ENCODE results near the gene AQP12B.

Gene AQP12B

DNA sequence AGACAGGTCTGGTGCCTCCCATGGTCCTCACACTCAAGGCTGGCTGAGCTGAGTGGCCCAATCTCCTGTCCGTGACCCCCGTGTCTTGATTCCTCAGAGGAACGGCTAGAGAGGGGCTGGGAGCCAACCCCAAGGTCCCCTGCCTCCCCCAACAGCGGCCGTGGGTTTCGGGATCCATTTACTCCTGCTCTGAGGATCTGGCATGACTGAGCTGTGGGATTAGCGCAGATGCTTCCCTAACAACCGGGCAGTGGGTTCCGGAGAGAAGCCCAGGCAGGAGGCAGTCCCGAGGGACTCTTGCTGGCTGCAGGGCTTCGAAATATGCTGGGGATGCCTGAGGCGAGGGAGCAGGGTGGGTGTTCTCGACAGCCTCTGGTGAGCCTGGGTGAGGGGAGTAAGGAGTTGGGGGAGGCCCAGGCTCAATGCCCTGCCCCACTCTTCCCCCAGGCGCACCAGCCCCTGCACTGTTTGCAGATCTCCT lies 38.5 kb downstream of the AQP12B start:
- Histone ChIP-seq H3K9ac (ENCODE audit: low read length) (no peak overlapping the region), H3K27me3 (replicated peaks; ENCODE audit: control insufficient read depth, insufficient read depth, low read length) (peaks cover 66% of the 10 kb centered on the region), H3K4me3 (ENCODE audit: low read length) (no peak overlapping the region), H3K36me3 (ENCODE audit: control insufficient read depth, insufficient read depth, low read length, severe bottlenecking) (no peaks in the 10 kb centered on the region), H3K4me1 (ENCODE audit: control insufficient read depth, insufficient read depth, low read length) (no peaks in the 10 kb centered on the region), H3K9me3 (ENCODE audit: control insufficient read depth, low read length) (no peaks in the 10 kb centered on the region)
- no peak for DNase-seq (ENCODE audit: low read depth)

DNA sequence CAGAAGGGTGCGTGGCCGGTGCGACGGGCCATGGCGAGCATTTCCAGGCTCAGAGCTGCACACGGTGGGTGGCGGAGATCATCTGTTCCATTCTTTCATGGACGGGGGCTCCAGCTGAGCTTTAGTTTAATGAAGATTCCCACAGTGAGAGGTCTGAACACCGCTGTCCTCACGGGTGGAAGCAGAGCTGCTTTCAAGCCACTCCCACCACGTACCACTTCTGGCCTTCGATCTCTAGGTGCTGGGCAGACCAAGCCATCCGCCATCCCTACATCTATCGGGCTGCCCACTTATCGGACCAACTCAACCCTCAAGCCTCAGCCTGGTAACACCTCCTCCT lies 38.9 kb downstream of the AQP12B start:
- Histone ChIP-seq H3K4me1 (ENCODE audit: control insufficient read depth, insufficient read depth, low read length) (peaks cover under 1% of the 10 kb centered on the region), H3K4me3 (ENCODE audit: low read length) (no peak overlapping the region), H3K9me3 (ENCODE audit: control insufficient read depth, low read length) (no peaks in the 10 kb centered on the region), H3K27me3 (replicated peaks; ENCODE audit: control insufficient read depth, insufficient read depth, low read length) (peaks cover 62% of the 10 kb centered on the region), H3K36me3 (ENCODE audit: control insufficient read depth, insufficient read depth, low read length, severe bottlenecking) (no peaks in the 10 kb centered on the region), H3K9ac (ENCODE audit: low read length) (no peak overlapping the region)
- no peak for DNase-seq (ENCODE audit: low read depth)

DNA sequence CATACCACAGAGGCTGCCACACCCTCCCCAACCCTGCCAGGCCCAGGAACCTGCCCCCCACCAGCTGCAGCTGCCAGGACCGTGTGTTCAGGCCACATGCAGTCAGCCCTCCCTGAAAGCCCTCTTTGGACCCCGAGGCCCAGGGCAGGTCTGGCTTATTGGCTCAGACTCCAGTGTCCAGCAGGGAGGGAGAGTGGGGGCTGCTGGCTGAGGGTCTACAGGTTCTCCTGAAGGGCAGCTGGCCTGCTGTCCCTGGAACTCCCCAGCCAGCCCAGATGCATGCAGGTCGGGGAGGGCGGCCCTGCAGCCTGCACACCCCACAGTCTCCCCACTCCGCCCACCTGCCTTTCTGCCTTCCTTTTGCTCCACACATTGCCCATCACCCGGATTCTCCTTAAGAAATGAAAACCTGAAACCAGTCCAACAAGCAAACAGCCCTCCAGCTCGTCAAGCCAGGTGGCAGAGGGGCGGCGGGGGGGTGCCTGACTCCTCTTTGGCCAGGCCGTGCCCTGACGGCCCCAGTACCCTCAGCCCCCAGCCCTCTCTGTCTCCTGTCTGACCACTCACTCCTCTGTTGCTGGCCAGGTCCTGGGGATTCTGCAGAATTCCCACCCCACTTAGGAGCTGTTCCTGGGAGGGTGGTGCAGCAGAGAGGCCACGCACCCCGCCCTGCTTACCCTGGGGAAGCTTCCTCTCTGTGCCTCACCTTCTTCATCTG lies 39.4 kb downstream of the AQP12B start:
- Histone ChIP-seq H3K4me1 (ENCODE audit: control insufficient read depth, insufficient read depth, low read length) (peaks cover 6% of the 10 kb centered on the region), H3K36me3 (ENCODE audit: control insufficient read depth, insufficient read depth, low read length, severe bottlenecking) (no peaks in the 10 kb centered on the region), H3K9me3 (ENCODE audit: control insufficient read depth, low read length) (no peaks in the 10 kb centered on the region), H3K27me3 (replicated peaks; ENCODE audit: control insufficient read depth, insufficient read depth, low read length) (peaks cover 58% of the 10 kb centered on the region), H3K4me3 (ENCODE audit: low read length) (no peak overlapping the region), H3K9ac (ENCODE audit: low read length) (no peak overlapping the region)
- DNase-seq (ENCODE audit: low read depth) = no peak

DNA sequence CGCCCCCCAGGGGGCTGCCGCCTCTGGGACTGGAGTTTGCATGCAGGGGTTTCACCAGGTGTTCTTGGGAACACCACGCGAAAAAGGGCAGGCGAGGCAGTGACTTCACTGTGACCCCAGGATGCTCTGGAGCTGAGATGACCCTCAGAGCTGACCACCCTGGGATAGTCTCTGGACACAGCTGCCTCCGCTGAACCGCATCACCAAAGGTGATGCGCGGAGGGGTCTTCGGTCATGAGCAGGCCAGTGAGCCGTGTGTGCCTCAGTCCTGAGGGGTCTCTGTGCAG lies 39.9 kb downstream of the AQP12B start:
- H3K9me3 ChIP-seq (ENCODE audit: control insufficient read depth, low read length) = no peaks in the 10 kb centered on the region
- peaks cover 58% of the 10 kb centered on the region for H3K27me3 ChIP-seq (replicated peaks; ENCODE audit: control insufficient read depth, insufficient read depth, low read length)
- H3K4me3 ChIP-seq (ENCODE audit: low read length) = no peak overlapping the region
- DNase-seq (ENCODE audit: low read depth) = no peak
- no peak overlapping the region for H3K9ac ChIP-seq (ENCODE audit: low read length)
- no peaks in the 10 kb centered on the region for H3K36me3 ChIP-seq (ENCODE audit: control insufficient read depth, insufficient read depth, low read length, severe bottlenecking)
- H3K4me1 ChIP-seq (ENCODE audit: control insufficient read depth, insufficient read depth, low read length) = peaks cover 7% of the 10 kb centered on the region

DNA sequence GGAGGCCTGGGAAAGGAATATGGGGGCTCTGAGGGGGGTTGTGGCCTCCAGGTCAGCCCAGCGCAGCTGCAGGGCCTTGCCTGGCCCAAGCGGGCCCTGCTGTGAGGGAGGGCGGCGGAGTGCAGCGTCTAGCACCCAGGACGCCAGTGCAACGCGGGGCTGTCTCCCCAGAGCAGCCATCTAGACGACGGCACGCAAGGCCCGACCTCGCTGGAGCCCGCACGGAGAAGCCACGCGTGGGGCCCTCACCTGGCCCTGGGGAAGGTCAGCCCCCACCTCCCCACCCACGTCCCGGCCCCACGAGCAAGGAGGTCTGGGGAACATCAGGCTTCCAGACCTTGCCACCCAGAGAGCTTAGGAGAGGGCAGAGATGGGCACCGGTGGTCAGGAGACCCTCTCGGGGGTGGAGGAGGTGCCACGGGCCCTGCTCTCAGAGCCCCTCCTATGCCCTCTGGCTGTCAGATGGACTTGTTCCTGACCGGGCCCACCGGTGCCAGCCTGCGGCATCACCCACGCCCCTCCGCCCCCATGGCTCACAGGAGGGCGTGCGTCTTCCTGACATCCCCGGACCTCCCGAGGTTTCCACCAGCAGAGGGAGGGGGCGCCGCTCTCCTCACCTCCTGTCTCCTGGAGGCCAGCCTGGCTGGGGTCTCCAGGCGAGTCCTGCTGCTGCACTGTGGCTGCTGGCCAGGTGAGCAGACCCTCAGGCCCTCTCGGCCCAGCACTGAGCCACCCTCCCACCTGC lies 40.5 kb downstream of the AQP12B start:
- H3K27me3 ChIP-seq (replicated peaks; ENCODE audit: control insufficient read depth, insufficient read depth, low read length) = peaks cover 58% of the 10 kb centered on the region
- no peak for DNase-seq (ENCODE audit: low read depth)

DNA sequence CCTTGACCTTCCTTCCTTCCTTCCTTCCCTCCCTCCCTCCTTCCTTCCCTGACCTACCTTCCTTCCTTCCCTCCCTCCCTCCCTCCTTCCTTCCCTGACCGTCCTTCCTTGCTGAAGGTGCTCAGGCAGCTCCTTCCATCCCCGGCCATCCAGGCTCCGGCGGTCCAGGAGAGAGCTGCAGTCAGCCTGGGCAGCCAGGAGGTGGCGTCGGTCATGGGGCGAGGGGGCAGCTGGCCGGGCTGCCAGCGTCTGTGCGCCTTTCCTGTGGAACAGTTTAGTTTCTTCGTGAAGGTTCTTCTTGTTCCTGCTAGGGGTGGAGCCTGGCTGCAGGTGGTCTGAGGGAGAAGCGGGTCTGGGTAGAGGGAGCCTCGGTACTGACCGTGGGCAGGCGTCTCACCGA lies 41.7 kb downstream of the AQP12B start:
- Histone ChIP-seq H3K9me3 (ENCODE audit: control insufficient read depth, low read length) (no peaks in the 10 kb centered on the region), H3K9ac (ENCODE audit: low read length) (no peak overlapping the region), H3K27me3 (replicated peaks; ENCODE audit: control insufficient read depth, insufficient read depth, low read length) (peaks cover 58% of the 10 kb centered on the region), H3K4me3 (ENCODE audit: low read length) (no peak overlapping the region), H3K4me1 (ENCODE audit: control insufficient read depth, insufficient read depth, low read length) (peaks cover 7% of the 10 kb centered on the region), H3K36me3 (ENCODE audit: control insufficient read depth, insufficient read depth, low read length, severe bottlenecking) (no peaks in the 10 kb centered on the region)
- DNase-seq (ENCODE audit: low read depth) = peak; percentile 55

More for the DNA sequence above, 40.5 kb downstream of the AQP12B start:
- Histone ChIP-seq H3K9ac (ENCODE audit: low read length) (no peak overlapping the region), H3K4me3 (ENCODE audit: low read length) (no peak overlapping the region), H3K4me1 (ENCODE audit: control insufficient read depth, insufficient read depth, low read length) (peaks cover 7% of the 10 kb centered on the region), H3K36me3 (ENCODE audit: control insufficient read depth, insufficient read depth, low read length, severe bottlenecking) (no peaks in the 10 kb centered on the region), H3K9me3 (ENCODE audit: control insufficient read depth, low read length) (no peaks in the 10 kb centered on the region)

DNA sequence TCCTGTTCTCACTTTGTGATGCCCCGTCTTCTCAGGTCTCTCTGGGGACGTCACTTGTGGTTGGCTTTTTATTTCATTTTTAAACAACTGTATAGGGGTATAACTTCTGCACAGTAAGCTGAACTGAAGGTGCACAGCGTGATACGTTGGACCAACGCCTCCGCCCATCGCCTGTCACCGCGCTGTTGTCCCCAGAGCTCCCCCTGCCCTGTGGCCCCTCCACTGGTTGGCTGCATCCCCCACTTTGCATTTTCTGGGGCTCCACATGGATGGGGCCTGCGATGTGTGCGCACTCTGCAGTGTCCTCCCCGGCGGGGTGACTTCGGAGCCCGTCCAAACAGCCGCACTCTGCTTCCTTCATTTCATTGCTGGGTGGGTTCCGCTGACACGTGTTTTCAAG lies 43.1 kb downstream of the AQP12B start:
- no peak for DNase-seq (ENCODE audit: low read depth)
- peaks cover 47% of the 10 kb centered on the region for H3K27me3 ChIP-seq (replicated peaks; ENCODE audit: control insufficient read depth, insufficient read depth, low read length)
- no peak overlapping the region for H3K4me3 ChIP-seq (ENCODE audit: low read length)
- no peak overlapping the region for H3K9ac ChIP-seq (ENCODE audit: low read length)
- peaks cover 1% of the 10 kb centered on the region for H3K9me3 ChIP-seq (ENCODE audit: control insufficient read depth, low read length)
- H3K4me1 ChIP-seq (ENCODE audit: control insufficient read depth, insufficient read depth, low read length) = peaks cover 7% of the 10 kb centered on the region
- H3K36me3 ChIP-seq (ENCODE audit: control insufficient read depth, insufficient read depth, low read length, severe bottlenecking) = no peaks in the 10 kb centered on the region

DNA sequence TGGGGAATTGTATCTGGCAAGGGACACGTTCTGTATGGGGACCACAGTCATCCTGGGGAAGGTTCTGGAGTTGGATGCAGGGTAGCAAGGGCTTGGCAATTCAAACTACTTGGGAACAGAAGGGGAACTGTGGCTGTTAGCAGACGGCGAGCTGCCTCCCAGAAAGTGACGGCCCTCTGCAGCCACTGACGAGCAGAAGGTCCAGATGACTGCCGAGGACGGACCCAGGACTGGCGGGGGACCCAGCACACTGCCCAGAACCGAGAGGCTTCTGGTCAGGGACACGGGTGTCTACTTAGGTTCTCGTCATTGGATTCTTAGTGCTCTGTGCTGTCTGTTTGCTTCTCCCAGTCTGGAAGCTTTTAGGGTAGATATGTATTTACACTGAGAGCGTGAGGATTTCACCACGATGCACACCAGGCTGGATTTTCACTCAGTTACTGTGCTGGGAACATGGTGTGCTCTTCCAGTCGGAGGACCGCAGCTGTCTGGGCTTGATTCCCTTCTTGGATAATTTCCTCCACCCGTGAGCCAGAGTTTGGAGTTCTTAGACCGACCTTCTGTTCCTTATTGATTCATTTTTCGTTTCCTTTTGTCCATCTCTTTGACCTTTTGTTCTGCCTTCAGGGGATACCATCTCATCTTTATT lies 44.0 kb downstream of the AQP12B start:
- H3K36me3 ChIP-seq (ENCODE audit: control insufficient read depth, insufficient read depth, low read length, severe bottlenecking) = no peaks in the 10 kb centered on the region
- H3K27me3 ChIP-seq (replicated peaks; ENCODE audit: control insufficient read depth, insufficient read depth, low read length) = peaks cover 40% of the 10 kb centered on the region
- no peak overlapping the region for H3K9ac ChIP-seq (ENCODE audit: low read length)
- no peak overlapping the region for H3K4me3 ChIP-seq (ENCODE audit: low read length)
- peaks cover 10% of the 10 kb centered on the region for H3K9me3 ChIP-seq (ENCODE audit: control insufficient read depth, low read length)
- peaks cover 7% of the 10 kb centered on the region for H3K4me1 ChIP-seq (ENCODE audit: control insufficient read depth, insufficient read depth, low read length)
- peak; percentile 15 for DNase-seq (ENCODE audit: low read depth)

DNA sequence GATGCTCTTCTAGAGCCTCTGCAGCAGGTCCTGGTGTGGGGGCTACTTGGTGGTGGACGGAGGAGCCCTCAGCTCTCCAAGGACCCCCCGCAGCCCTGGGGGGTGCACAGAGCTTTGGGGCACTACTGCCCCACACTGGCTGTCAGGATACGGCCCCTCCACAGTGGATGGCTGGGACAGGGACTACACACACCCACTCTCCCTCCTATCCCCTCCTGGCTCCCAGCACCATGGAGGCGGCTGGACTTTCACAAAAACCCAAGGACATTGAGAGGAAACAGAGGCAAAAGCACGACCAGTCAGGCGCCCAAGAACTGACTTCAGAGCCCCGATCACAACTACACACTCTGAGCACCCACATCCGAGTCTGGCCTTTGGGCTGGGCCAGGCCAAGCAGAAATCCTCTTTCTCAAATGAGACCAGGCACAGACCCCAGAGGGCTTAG lies 44.8 kb downstream of the AQP12B start:
- H3K4me3 ChIP-seq (ENCODE audit: low read length) = no peak overlapping the region
- H3K4me1 ChIP-seq (ENCODE audit: control insufficient read depth, insufficient read depth, low read length) = peaks cover 7% of the 10 kb centered on the region
- DNase-seq (ENCODE audit: low read depth) = no peak
- peaks cover 15% of the 10 kb centered on the region for H3K9me3 ChIP-seq (ENCODE audit: control insufficient read depth, low read length)
- H3K9ac ChIP-seq (ENCODE audit: low read length) = no peak overlapping the region
- H3K36me3 ChIP-seq (ENCODE audit: control insufficient read depth, insufficient read depth, low read length, severe bottlenecking) = no peaks in the 10 kb centered on the region
- H3K27me3 ChIP-seq (replicated peaks; ENCODE audit: control insufficient read depth, insufficient read depth, low read length) = peaks cover 34% of the 10 kb centered on the region

DNA sequence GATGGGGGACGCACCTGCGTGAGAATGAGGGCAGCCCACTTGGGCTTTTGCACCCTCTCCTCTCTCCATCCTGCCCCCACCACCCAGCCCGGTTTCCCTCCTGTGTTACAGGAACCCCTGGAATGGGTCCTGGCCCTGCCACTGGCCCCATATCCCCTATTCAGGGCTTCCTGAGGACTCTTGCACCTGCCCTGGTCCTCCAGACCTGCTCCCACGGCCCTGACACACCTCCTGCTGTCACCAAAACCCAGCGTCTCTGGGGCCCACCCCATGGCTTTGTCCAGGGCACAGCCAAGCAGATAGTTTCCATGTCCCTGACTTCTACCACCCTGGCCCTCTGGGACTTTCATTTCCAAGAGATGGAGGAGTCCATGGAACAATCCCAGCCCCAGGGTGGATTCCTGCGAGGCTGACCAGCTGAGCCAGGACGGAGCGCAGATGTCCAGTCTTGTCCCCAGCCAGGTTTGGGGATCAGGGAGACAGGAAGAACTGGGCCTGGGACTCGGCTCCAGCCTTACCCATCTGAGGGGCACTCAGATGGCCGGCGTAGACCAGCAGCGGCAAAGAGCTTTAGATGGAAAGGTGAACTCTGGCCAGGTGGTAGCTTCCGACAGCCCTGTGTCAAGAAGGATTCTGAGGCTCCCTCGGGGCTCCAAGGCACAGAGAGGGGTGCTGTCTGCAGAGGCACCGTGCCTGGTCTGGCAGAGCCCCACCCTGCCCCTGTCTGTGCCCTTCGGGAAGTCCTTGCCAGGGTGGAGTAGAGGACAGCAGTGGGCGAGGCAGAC lies 45.4 kb downstream of the AQP12B start:
- Histone ChIP-seq H3K27me3 (replicated peaks; ENCODE audit: control insufficient read depth, insufficient read depth, low read length) (peaks cover 28% of the 10 kb centered on the region), H3K4me1 (ENCODE audit: control insufficient read depth, insufficient read depth, low read length) (peaks cover 7% of the 10 kb centered on the region), H3K9me3 (ENCODE audit: control insufficient read depth, low read length) (peaks cover 15% of the 10 kb centered on the region), H3K4me3 (ENCODE audit: low read length) (no peak overlapping the region), H3K36me3 (ENCODE audit: control insufficient read depth, insufficient read depth, low read length, severe bottlenecking) (no peaks in the 10 kb centered on the region), H3K9ac (ENCODE audit: low read length) (no peak overlapping the region)
- no peak for DNase-seq (ENCODE audit: low read depth)

DNA sequence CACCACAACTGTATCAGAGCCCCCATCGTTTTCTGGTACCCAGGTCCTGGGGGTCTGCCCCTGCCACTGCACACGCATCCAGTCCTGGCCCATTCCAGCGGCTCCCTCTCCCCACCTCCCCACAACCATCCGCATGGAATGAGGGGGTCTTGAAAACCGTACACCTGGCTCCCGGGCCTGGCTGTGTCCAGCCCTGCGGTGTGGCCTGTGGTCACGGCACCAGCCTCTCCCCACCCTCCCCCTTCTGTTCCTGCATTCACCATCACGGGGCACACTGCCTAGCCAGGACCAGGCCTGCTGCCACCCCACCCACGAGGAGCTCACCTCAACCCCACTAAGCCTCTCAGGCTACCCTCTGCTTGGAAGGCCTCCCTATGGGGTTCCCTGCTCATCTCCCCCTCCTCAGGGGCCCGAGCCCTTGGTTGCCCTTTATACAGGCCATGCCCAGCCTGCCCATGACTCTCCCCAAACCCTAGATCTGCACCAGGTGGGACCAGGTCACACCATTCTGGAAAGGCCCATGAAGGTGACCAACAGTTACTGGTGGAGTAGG lies 46.0 kb downstream of the AQP12B start:
- Histone ChIP-seq H3K36me3 (ENCODE audit: control insufficient read depth, insufficient read depth, low read length, severe bottlenecking) (no peaks in the 10 kb centered on the region), H3K9me3 (ENCODE audit: control insufficient read depth, low read length) (peaks cover 15% of the 10 kb centered on the region), H3K4me3 (ENCODE audit: low read length) (no peak overlapping the region), H3K9ac (ENCODE audit: low read length) (no peak overlapping the region), H3K27me3 (replicated peaks; ENCODE audit: control insufficient read depth, insufficient read depth, low read length) (peaks cover 28% of the 10 kb centered on the region), H3K4me1 (ENCODE audit: control insufficient read depth, insufficient read depth, low read length) (peaks cover 7% of the 10 kb centered on the region)
- DNase-seq (ENCODE audit: low read depth) = no peak

All from adipocyte (in vitro differentiated cells).